HL-60 (cell line): ENCODE measurements around the gene MOBP.
A peak's percentile ranks its signal among the peaks of the same experiment; 100 is the strongest.

Experiments used
- DNase-seq, 2 experiments: peaks; one replicate each; pipeline ENCODE4 v3.0.0-alpha.2; 2010 to 2020; ENCODE audit warnings: low read depth in 1 of 2, low spot score in 1 of 2
- H3K27ac ChIP-seq: fragments of 250-450 bp; sonication (Bioruptor Pico); replicated peaks from 2 replicates; pipeline ENCODE4 v1.5.1; 2020; ENCODE audit warnings: mild to moderate bottlenecking, moderate library complexity
- H3K27me3 ChIP-seq: fragments of 250-450 bp; sonication (Bioruptor Pico); 2 replicates; pipeline ENCODE4 v1.5.1; 2021; ENCODE audit warnings: mild to moderate bottlenecking, moderate library complexity; ENCODE audit not compliant: insufficient read depth, poor library complexity, severe bottlenecking
- H3K4me3 ChIP-seq: replicated peaks from 2 replicates; pipeline ENCODE4 v1.5.1; 2011; ENCODE audit warnings: mild to moderate bottlenecking, control low read depth, low read length; ENCODE audit not compliant: insufficient read depth
- CTCF ChIP-seq: IDR thresholded peaks from one replicate; pipeline ENCODE4 v1.5.1; 2011; ENCODE audit warnings: low read length, control low read depth, inconsistent platforms; ENCODE audit not compliant: insufficient read depth
- GABPA ChIP-seq: IDR thresholded peaks from 2 replicates; pipeline ENCODE4 v1.6.1; 2012; ENCODE audit warnings: low read depth
- POLR2AphosphoS5 ChIP-seq: IDR thresholded peaks from 2 replicates; pipeline ENCODE4 v1.6.1; 2012; ENCODE audit warnings: low read depth
- SPI1 ChIP-seq: IDR thresholded peaks from 2 replicates; pipeline ENCODE4 v1.6.1; 2012; ENCODE audit warnings: low read depth, mild to moderate bottlenecking, borderline replicate concordance
- TF ChIP-seq, protein P1 (sequence below): IDR thresholded peaks from 2 replicates; pipeline ENCODE4 v1.6.1; 2012; ENCODE audit warnings: low read depth; ENCODE audit not compliant: insufficient replicate concordance

The MOBP gene

GRCh38 chr3:39541442-39541841, 74.0 kb downstream of the MOBP start:
- DNase-seq: no peak
- TF ChIP-seq CTCF (no peak), SPI1 (no peak)
- no peak overlapping the region for H3K4me3 ChIP-seq
- no peak overlapping the region for H3K27ac ChIP-seq
- H3K27me3 ChIP-seq: peaks cover 2% of the 10 kb centered on the region

- no peak for DNase-seq
- Histone ChIP-seq H3K27me3 (peaks cover 2% of the 10 kb centered on the region), H3K4me3 (no peak overlapping the region), H3K27ac (no peak overlapping the region)
- TF ChIP-seq, protein P1, sequence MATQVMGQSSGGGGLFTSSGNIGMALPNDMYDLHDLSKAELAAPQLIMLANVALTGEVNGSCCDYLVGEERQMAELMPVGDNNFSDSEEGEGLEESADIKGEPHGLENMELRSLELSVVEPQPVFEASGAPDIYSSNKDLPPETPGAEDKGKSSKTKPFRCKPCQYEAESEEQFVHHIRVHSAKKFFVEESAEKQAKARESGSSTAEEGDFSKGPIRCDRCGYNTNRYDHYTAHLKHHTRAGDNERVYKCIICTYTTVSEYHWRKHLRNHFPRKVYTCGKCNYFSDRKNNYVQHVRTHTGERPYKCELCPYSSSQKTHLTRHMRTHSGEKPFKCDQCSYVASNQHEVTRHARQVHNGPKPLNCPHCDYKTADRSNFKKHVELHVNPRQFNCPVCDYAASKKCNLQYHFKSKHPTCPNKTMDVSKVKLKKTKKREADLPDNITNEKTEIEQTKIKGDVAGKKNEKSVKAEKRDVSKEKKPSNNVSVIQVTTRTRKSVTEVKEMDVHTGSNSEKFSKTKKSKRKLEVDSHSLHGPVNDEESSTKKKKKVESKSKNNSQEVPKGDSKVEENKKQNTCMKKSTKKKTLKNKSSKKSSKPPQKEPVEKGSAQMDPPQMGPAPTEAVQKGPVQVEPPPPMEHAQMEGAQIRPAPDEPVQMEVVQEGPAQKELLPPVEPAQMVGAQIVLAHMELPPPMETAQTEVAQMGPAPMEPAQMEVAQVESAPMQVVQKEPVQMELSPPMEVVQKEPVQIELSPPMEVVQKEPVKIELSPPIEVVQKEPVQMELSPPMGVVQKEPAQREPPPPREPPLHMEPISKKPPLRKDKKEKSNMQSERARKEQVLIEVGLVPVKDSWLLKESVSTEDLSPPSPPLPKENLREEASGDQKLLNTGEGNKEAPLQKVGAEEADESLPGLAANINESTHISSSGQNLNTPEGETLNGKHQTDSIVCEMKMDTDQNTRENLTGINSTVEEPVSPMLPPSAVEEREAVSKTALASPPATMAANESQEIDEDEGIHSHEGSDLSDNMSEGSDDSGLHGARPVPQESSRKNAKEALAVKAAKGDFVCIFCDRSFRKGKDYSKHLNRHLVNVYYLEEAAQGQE: no peak
- TF ChIP-seq GABPA (no peak), CTCF (peak; percentile 30)
These were observed 74.4 kb downstream of the MOBP start for GRCh38 chr3:39541917-39542329.

GRCh38 chr3:39542588-39542988, 75.1 kb downstream of the MOBP start:
- TF ChIP-seq, protein P1: no peak
- TF ChIP-seq POLR2AphosphoS5 (no peak), SPI1 (no peak), CTCF (no peak), GABPA (no peak)

GRCh38 chr3:39548282-39548681, 80.8 kb downstream of the MOBP start:
- no peak for TF ChIP-seq GABPA
- TF ChIP-seq, protein P1: no peak
- TF ChIP-seq POLR2AphosphoS5: no peak
- H3K27me3 ChIP-seq: peaks cover 5% of the 10 kb centered on the region
- no peak for DNase-seq

More at GRCh38 chr3:39542588-39542988, 75.1 kb downstream of the MOBP start:
- H3K27ac ChIP-seq: no peak overlapping the region
- H3K4me3 ChIP-seq: no peak overlapping the region
- DNase-seq: no peak
- H3K27me3 ChIP-seq: peaks cover 2% of the 10 kb centered on the region

More at GRCh38 chr3:39548282-39548681, 80.8 kb downstream of the MOBP start:
- Histone ChIP-seq H3K4me3 (no peak overlapping the region), H3K27ac (no peak overlapping the region)
